ENCODE measurements around the gene TMEM94.

The TMEM94 gene

GRCh38 chr17:75486951-75487350 is 30.5 kb downstream of the TMEM94 start:
- no peak for DNase-seq (ENCODE audit: low read depth)
- no peak overlapping the region for H3K4me3 ChIP-seq (ENCODE audit: control insufficient read depth, low read depth, low read length)
- no peak for TF ChIP-seq CTCF (conservative IDR thresholded peaks at IDR 0.05; ENCODE audit: control insufficient read depth, insufficient read depth, low read depth, low read length)

- no peak for DNase-seq (ENCODE audit: low read depth)
- H3K4me3 ChIP-seq (ENCODE audit: control insufficient read depth, low read depth, low read length): no peak overlapping the region
These were observed 31.1 kb downstream of the TMEM94 start for GRCh38 chr17:75487351-75488070.

GRCh38 chr17:75488693-75489510 is 32.5 kb downstream of the TMEM94 start:
- TF ChIP-seq CTCF (conservative IDR thresholded peaks at IDR 0.05; ENCODE audit: control insufficient read depth, insufficient read depth, low read depth, low read length): no peak
- DNase-seq (ENCODE audit: low read depth): no peak
- H3K4me3 ChIP-seq (ENCODE audit: control insufficient read depth, low read depth, low read length): no peak overlapping the region

More at GRCh38 chr17:75487351-75488070, 31.1 kb downstream of the TMEM94 start:
- TF ChIP-seq CTCF (conservative IDR thresholded peaks at IDR 0.05; ENCODE audit: control insufficient read depth, insufficient read depth, low read depth, low read length): no peak

- H3K4me3 ChIP-seq (ENCODE audit: control insufficient read depth, low read depth, low read length): no peak overlapping the region
- no peak for DNase-seq (ENCODE audit: low read depth)
These were observed 33.1 kb downstream of the TMEM94 start for GRCh38 chr17:75489511-75489955.

GRCh38 chr17:75490173-75490743 is 33.8 kb downstream of the TMEM94 start:
- no peak overlapping the region for H3K4me3 ChIP-seq (ENCODE audit: control insufficient read depth, low read depth, low read length)
- DNase-seq (ENCODE audit: low read depth): no peak
- no peak for TF ChIP-seq CTCF (conservative IDR thresholded peaks at IDR 0.05; ENCODE audit: control insufficient read depth, insufficient read depth, low read depth, low read length)

More at GRCh38 chr17:75489511-75489955, 33.1 kb downstream of the TMEM94 start:
- TF ChIP-seq CTCF (conservative IDR thresholded peaks at IDR 0.05; ENCODE audit: control insufficient read depth, insufficient read depth, low read depth, low read length): no peak

GRCh38 chr17:75490953-75491649 is 34.7 kb downstream of the TMEM94 start:
- no peak overlapping the region for H3K4me3 ChIP-seq (ENCODE audit: control insufficient read depth, low read depth, low read length)
- DNase-seq (ENCODE audit: low read depth): no peak
- no peak for TF ChIP-seq CTCF (conservative IDR thresholded peaks at IDR 0.05; ENCODE audit: control insufficient read depth, insufficient read depth, low read depth, low read length)

All from fibroblast of mammary gland (primary cell).